HPDE6-E6E7 (cell line): ENCODE results near the gene SHISA9.

Experiments
- DNase-seq: peaks from one replicate; pipeline ENCODE4 v3.0.0; 2011; ENCODE audit warnings: missing footprints; ENCODE audit errors: extremely low spot score

SHISA9 gene

DNA sequence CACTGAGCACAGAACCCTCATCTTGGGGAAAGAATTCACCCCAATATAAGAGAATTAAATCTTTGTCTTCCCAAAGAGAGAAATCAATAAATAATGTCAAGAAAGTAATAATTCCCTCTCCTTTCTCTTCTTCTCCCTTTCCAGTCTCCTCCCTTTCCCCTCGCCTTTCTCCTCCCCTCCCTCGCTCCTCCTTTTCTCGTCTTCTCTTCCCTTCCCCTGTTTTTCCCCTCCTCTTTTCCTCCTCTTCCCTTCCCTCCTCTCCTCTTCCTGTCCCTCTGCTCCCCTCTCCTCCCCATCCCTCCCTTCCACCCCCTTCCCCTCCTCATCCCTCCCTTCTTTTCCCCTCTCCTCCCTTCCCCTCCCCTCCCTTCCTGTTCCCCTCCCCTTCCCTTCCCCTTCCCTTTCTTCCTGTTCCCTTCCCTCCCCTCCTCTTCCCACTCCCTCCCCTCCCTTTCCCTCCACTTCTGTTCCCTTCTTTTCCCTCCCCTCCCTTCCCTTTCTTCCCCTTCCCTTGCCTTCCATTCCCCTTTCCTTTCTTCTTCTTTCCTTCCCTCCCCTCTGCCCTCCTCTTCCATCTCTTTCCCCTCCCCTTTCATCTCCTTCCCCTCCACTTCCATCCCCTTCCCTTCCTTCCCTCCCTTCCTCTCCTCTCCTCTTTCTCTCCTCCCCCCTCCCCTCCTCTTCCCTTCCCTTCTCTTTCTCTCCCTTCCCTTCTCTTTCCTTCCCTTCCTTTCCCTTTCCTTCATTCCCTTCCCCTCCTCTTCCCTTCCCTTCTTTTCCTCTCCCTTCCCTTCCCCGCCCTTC, 363.6 kb downstream of the SHISA9 start:
- DNase-seq, result no peak

DNA sequence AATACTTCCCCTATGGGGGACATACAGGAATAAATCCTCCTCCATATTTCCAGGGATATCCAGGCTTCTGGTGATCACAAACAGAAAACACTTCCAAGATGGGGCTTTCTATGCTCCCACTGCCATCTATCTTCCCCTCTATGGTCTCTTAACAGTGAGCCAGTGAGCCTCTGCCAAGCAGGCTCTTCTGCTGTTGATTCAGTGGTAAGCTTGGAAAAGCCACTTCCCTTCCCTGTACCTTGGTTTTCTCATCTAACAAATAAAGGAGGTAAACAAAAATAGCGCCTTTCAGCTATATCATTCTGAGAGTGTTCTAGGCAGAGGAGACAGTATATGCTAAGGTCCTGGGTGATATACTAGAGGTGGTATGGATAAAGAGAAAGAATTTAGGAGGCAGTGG, 368.0 kb downstream of the SHISA9 start:
- DNase-seq, result no peak

DNA sequence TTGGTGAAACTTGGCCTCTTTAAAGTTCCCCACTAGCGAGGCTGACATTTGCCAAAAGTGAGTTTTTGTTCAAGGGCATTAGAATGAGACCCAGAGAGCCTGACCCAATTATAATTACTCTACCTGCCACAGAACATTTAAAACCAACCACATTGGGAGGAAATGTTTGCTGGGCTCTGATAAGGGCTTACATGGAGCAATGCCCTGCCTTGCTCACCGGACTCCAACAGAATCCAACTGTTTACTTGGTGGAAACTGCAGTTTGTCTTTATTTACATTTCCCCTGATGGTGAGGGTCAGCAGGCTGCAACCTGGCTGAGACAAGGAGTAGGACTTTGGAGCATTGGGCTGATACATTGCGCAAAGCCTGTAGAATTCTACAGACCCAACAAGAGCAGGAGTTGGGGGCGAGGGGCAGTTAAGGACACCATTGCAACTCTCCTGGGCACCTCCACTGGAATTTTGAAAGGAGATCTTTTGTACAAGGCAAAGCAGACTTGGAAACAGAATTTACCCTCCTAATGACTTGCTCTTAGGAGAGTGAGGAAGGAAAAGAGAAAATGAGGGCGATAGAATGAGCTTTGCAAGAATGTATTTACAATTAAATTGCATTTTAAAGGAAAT, 368.6 kb downstream of the SHISA9 start:
- no peak for DNase-seq

DNA sequence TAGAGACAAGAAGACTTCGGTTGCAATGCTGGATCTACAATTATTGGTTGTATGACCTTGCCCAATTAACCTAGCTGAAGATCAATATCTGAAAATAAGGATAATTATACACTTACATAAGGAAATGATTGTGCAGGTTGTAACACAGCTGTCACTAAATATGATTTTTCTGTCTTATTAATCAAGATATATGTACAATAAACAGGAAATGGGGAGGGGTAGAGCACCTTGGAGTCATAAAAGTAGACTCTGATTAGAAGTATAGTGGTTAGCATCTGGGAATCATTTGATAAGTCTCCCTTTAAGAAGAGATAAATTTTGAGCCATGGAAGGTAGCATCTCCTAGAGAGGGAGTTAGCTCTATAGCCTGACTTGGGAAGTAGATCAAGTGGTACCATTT, 369.2 kb downstream of the SHISA9 start:
- DNase-seq, result no peak

DNA sequence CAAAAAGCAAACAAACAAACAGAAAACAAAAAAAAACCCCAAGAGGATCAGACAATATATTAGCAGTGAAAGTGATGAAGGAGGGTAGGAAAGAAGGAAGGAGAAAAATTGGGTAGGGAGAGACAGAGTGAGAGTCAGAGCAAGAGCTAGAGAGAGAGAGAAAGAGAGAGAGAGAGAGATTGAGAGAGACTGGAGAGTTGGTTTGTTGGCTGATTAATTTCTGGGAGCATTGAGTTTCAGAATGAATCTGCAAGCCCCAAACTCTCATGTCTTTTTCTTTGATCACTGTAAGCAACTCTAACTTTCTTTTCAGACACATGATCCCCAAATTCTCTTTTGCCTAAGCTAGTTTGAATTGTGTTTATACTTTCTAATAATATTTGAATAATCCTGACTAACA, 388.1 kb downstream of the SHISA9 start:
- no peak for DNase-seq
